Adrenal gland (tissue), 12 donors: ENCODE results near the gene ELOVL6. TPM values are rescaled to one million over a fixed set of nuclear protein-coding genes. Genes with fewer than 3 reads are reported as not detected.
A peak's percentile ranks its signal among the peaks of the same experiment; 100 is the strongest.

Source experiments
- DNase-seq, 7 donors: peaks; one replicate each; pipeline ENCODE4 v3.0.0-alpha.2; 2019 to 2020
- H3K27ac ChIP-seq, 5 donors: fragments of 200-600 bp; sonication (generic) in 4 of 5; 1 replicate in 3 of 5; 2 replicates in 2 of 5; pipeline versions ENCODE4 v1.5.1 to v1.8.0; 2016 to 2020; ENCODE audit warnings: mild to moderate bottlenecking in 1 of 5
- H3K27me3 ChIP-seq: fragments of 200-600 bp; 2 replicates; pipeline ENCODE4 v1.8.0; 2021
- H3K36me3 ChIP-seq, 2 donors: fragments of 200-600 bp; replicated peaks in 1 of 2; 1 replicate in 1 of 2; 2 replicates in 1 of 2; pipeline versions ENCODE4 v1.5.1 to v1.8.0; 2018 to 2022
- H3K4me1 ChIP-seq, 2 donors: fragments of 200-600 bp; replicated peaks in 1 of 2; 1 replicate in 1 of 2; 2 replicates in 1 of 2; pipeline versions ENCODE4 v1.5.1 to v1.8.0; 2018 to 2021
- H3K4me3 ChIP-seq, 4 donors: fragments of 200-600 bp; sonication (generic) in 3 of 4; one replicate each; pipeline ENCODE4 v1.5.1; 2016 to 2018
- H3K9me3 ChIP-seq, 3 donors: fragments of 200-600 bp; sonication (generic) in 1 of 3; replicated peaks in 1 of 3; 1 replicate in 2 of 3; 2 replicates in 1 of 3; pipeline versions ENCODE4 v1.5.1 to v1.8.0; 2016 to 2021
- POLR2A ChIP-seq, 2 donors: fragments of 450-650 bp; IDR thresholded peaks; one replicate each; pipeline ENCODE4 v1.6.1; 2017; ENCODE audit warnings: antibody characterized with exemption in 2 of 2, mild to moderate bottlenecking in 2 of 2, moderate library complexity in 1 of 2
- WGBS, 4 donors: extraction: QIAGEN DNeasy Blood & Tissue Kit in 2 of 4; methylation state at CpG; one replicate each; pipeline versions ENCODE4 v1.1.5 to v1.1.7; 2013 to 2017; 5-methylcytosine and 5-hydroxymethylcytosine counted together
- intact Hi-C, 2 donors: fragments of 100-400 bp; cut with DNase I; formaldehyde crosslinking; loops; one replicate each; pipeline versions ENCODE4 v1.14.1 to v1.15.0; 2022 to 2023
- polyA plus RNA-seq, 3 donors: library from polyadenylated mRNA; stranded (reverse); fragments of 200-250 nt in 2 of 3; fragments of 350-450 nt in 1 of 3; fragmentation: Illumina TruSeq in 1 of 3; extraction: RNeasy Lipid Tissue Mini Kit (QIAGEN cat#74804) in 1 of 3; gene quantifications; one replicate each; pipeline ENCODE4 v1.2.3, GENCODE V29; 2013 to 2014
- total RNA-seq, 9 donors: library from RNA; depleted of rRNA in 4 of 9; stranded (reverse); fragments of >200 nt in 4 of 9; fragments of 120-200 nt in 1 of 9; fragmentation: NEBNext Ultra II Directional in 1 of 9; extraction: Animal tissue kit (Norgen Biotek cat#: 25700) in 1 of 9; gene quantifications; one replicate each; pipeline versions ENCODE4 v1.1.0 to v1.2.4, GENCODE V29; 2013 to 2023
- TF ChIP-seq, protein P1 (sequence below), 6 experiments: fragments of 450-650 bp in 4 of 6; fragments of 200-600 bp in 2 of 6; sonication (generic) in 1 of 6; IDR thresholded peaks; 1 replicate in 5 of 6; 2 replicates in 1 of 6; pipeline versions ENCODE4 v1.5.1 to v1.8.0; 2016 to 2021; ENCODE audit warnings: antibody characterized with exemption in 6 of 6, mild to moderate bottlenecking in 2 of 6, moderate library complexity in 1 of 6
- donor health status: healthy with polysubstance abuse.
- donor health status: Bipolar disorder and iron deficiency.
- donor health status: DM: yes; HTN: yes; CAD: no.
- donor health status: DM: no; HTN: no; CAD: no.
- donor health status: DM: no; HTN: no; CAD: no.
- donor health status: DM: yes; HTN: yes; CAD: no.

ELOVL6 gene
- total and polyA plus RNA-seq, 12 donors = 2.8 to 68.2 (median 16.4) TPM

- Histone ChIP-seq H3K27ac (no peak overlapping the region), H3K36me3 (no peaks in the 10 kb centered on the region), H3K9me3 (no peaks in the 10 kb centered on the region), H3K4me3 (no peak overlapping the region), H3K4me1 (peaks cover 0 to 3% of the 10 kb centered on the region in 2 donors), H3K27me3 (no peaks in the 10 kb centered on the region)
- 85 to 95% (median 92%) methylated on average over 4 of the region's 4 CpGs for WGBS, 4 donors
- TF ChIP-seq, protein P1, sequence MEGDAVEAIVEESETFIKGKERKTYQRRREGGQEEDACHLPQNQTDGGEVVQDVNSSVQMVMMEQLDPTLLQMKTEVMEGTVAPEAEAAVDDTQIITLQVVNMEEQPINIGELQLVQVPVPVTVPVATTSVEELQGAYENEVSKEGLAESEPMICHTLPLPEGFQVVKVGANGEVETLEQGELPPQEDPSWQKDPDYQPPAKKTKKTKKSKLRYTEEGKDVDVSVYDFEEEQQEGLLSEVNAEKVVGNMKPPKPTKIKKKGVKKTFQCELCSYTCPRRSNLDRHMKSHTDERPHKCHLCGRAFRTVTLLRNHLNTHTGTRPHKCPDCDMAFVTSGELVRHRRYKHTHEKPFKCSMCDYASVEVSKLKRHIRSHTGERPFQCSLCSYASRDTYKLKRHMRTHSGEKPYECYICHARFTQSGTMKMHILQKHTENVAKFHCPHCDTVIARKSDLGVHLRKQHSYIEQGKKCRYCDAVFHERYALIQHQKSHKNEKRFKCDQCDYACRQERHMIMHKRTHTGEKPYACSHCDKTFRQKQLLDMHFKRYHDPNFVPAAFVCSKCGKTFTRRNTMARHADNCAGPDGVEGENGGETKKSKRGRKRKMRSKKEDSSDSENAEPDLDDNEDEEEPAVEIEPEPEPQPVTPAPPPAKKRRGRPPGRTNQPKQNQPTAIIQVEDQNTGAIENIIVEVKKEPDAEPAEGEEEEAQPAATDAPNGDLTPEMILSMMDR (IDR thresholded peaks at IDR 0.05) = no peak
- TF ChIP-seq POLR2A (IDR thresholded peaks at IDR 0.05) = no peak
- intact Hi-C loops = no loop called here
- DNase-seq = no peak
Measured at GRCh38 chr4:110092646-110093045, 105.8 kb downstream of the ELOVL6 start.

DNA sequence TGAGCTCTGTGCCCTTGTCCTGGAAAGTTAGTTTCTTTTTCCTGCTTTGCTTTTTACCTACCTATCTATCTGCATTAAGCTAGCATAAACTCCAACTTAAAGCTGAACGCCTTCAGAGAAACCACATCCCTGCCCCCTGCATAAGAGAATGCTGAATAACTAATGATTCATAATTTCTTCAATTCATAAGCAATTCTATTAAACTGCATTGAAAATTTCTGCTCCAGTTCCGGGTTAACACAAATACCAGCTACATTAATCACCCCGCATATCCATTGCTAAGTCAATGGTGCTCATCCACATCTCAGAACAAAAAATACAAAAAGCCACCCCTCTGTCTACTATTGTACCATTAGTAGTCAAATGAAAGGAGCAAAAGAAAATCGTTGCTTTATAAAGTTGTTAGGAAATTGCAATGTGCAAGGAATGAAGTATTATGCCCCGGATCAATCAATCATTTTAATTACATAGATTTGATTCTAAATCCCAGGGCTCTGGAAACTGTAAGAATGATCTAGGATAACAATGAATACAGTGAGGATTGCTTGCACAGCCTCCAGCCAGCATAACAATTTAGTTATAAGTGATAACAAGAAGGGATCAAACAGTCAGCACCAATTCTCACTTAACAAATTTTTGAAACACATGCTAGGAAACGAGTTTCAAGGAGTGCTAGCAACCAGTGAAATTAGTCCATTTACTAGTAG, 106.8 kb downstream of the ELOVL6 start:
- TF ChIP-seq, protein P1 (IDR thresholded peaks at IDR 0.05) = no peak
- TF ChIP-seq POLR2A (IDR thresholded peaks at IDR 0.05) = no peak
- no peak overlapping the region for H3K27ac ChIP-seq
- no peak for DNase-seq
- H3K36me3 ChIP-seq = no peaks in the 10 kb centered on the region
- intact Hi-C loops = no loop called here
- no peaks in the 10 kb centered on the region for H3K27me3 ChIP-seq
- H3K9me3 ChIP-seq = no peaks in the 10 kb centered on the region
- WGBS, 4 donors = 68 to 77% (median 75%) methylated on average over 6 of the region's 6 CpGs
- no peak overlapping the region for H3K4me3 ChIP-seq
- peaks cover 5 to 14% of the 10 kb centered on the region in 2 donors for H3K4me1 ChIP-seq

GRCh38 chr4:110088670-110089069, 109.7 kb downstream of the ELOVL6 start:
- DNase-seq = no peak
- H3K4me3 ChIP-seq = no peak overlapping the region
- peaks cover 5 to 16% of the 10 kb centered on the region in 2 donors for H3K4me1 ChIP-seq
- H3K27me3 ChIP-seq = no peaks in the 10 kb centered on the region
- no peak for TF ChIP-seq POLR2A (IDR thresholded peaks at IDR 0.05)
- TF ChIP-seq, protein P1 (IDR thresholded peaks at IDR 0.05) = no peak
- no peaks in the 10 kb centered on the region for H3K36me3 ChIP-seq
- intact Hi-C loops = no loop called here
- no peak overlapping the region for H3K27ac ChIP-seq
- H3K9me3 ChIP-seq = no peaks in the 10 kb centered on the region
- 68 to 80% (median 75%) methylated on average over 4 of the region's 4 CpGs for WGBS, 4 donors

DNA sequence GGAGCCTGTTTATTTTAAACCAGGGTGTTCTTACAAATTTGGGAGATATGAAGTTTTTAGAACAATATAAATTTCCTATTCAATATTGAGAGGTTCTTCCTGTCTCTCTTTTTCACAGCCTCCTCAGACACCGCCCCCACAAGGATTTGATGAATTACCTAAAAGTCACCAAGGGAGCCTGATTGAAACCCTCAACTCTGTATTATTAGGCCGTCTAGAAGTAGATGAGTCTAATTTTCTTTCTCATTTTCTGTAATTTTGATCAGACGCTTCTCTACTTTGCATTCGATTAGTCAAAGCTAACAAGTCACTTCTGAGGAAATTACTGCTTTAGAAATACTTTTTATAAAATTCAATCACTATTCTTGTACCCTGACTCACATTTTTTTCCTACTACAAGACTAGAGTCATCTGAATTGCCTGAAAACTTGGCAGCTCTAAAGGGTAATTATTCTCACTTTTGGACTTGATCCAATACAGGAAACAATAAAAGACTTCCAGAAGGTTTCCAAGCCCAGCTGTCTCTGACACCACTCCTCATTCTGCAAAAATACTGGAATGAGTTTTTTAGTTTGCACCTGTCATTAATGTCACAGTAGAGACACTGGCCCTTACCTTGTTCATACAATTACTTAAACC, 111.2 kb downstream of the ELOVL6 start:
- 38 to 48% (median 45%) methylated on average over 4 of the region's 4 CpGs for WGBS, 4 donors
- no peaks in the 10 kb centered on the region for H3K27me3 ChIP-seq
- H3K4me3 ChIP-seq = no peak overlapping the region
- no peak for DNase-seq
- intact Hi-C loops = no loop called here
- no peaks in the 10 kb centered on the region for H3K9me3 ChIP-seq
- H3K36me3 ChIP-seq = no peaks in the 10 kb centered on the region
- H3K27ac ChIP-seq = peak overlapping the region in 2 of 5 donors; percentile 12 to 76
- peaks cover 5 to 16% of the 10 kb centered on the region in 2 donors for H3K4me1 ChIP-seq
- TF ChIP-seq, protein P1 (IDR thresholded peaks at IDR 0.05) = no peak
